K562 (cell line): ENCODE data around the gene SERTAD3. TPM values are rescaled to one million over a fixed set of nuclear protein-coding genes. Genes with fewer than 3 reads are reported as not detected.
A peak's percentile ranks its signal among the peaks of the same experiment; 100 is the strongest.

Experiments
- ATAC-seq: fragments of 200-7000 bp; cut with Tn5 transposase; 3 replicates; pipeline ENCODE4 v1.9.1; 2020; ENCODE audit warnings: moderate library complexity
- BruUV-seq: library from RNA; stranded (reverse); fragments of 400-500 nt; replicated peaks from 2 replicates; lab custom pipeline; 2021; lab: Mats Ljungman, UMichigan
- CTCF ChIA-PET: fragments of 300-600 bp; formaldehyde crosslinking; extraction: SDS; loops from one replicate; lab custom pipeline; 2021; ENCODE audit warnings: low intra/inter-chr PET ratio; lab: Yijun Ruan, JAX
- POLR2A ChIA-PET: fragments of 300-600, 350-650 bp; sonication (Branson Sonifier 250); formaldehyde crosslinking; extraction: SDS; loops from one replicate; lab custom pipeline; 2021; ENCODE audit warnings: antibody characterized with exemption, inconsistent platforms; lab: Yijun Ruan, JAX
- DNase-seq, 4 experiments: peaks; one replicate each; pipeline versions ENCODE4 v3.0.0 to v3.0.0-alpha.2; 2011 to 2018; ENCODE audit warnings: low spot score in 3 of 4, mixed read lengths in 3 of 4; ENCODE audit errors: extremely low read depth in 1 of 4
- FAIRE-seq: peaks from 2 replicates; lab custom pipeline; 2011; peaks lifted over from hg19 to GRCh38; lab: Jason Lieb, UNC
- H2AFZ ChIP-seq: 2 replicates; pipeline ENCODE4 v1.6.0; 2011; ENCODE audit warnings: low read depth, low read length, control low read depth, inconsistent platforms
- H3K27ac ChIP-seq: fragments of 200-600 bp; 3 replicates; pipeline ENCODE4 v1.8.0; 2011; ENCODE audit warnings: low read depth, mild to moderate bottlenecking, control low read depth, inconsistent platforms, low read length, moderate library complexity, mixed read lengths; ENCODE audit errors: extremely low read depth
- H3K27me3 ChIP-seq, 2 experiments: fragments of 300-600 bp in 1 of 2; 2 replicates in 1 of 2; 3 replicates in 1 of 2; pipeline versions ENCODE4 v1.6.0 to v1.8.0; 2011; ENCODE audit warnings: inconsistent platforms in 2 of 2, low read length in 2 of 2, mild to moderate bottlenecking in 1 of 2, mixed read lengths in 1 of 2, moderate library complexity in 1 of 2; ENCODE audit not compliant: control insufficient read depth in 2 of 2, insufficient read depth in 2 of 2
- H3K36me3 ChIP-seq: fragments of 300-600 bp; 3 replicates; pipeline ENCODE4 v1.8.0; 2011; ENCODE audit warnings: mild to moderate bottlenecking, low read length, inconsistent platforms; ENCODE audit not compliant: control insufficient read depth, insufficient read depth
- H3K4me1 ChIP-seq, 2 experiments: fragments of 200-600 bp in 1 of 2; replicated peaks in 1 of 2; 2 replicates in 1 of 2; 3 replicates in 1 of 2; pipeline versions ENCODE4 v1.5.1 to v1.8.0; 2011; ENCODE audit warnings: inconsistent platforms in 2 of 2, low read length in 2 of 2, mild to moderate bottlenecking in 1 of 2, mixed read lengths in 1 of 2, moderate library complexity in 1 of 2; ENCODE audit not compliant: control insufficient read depth in 2 of 2, insufficient read depth in 2 of 2
- H3K4me2 ChIP-seq: 2 replicates; pipeline ENCODE4 v1.6.1; 2011; ENCODE audit warnings: low read length, control low read depth, inconsistent platforms, mixed read lengths; ENCODE audit not compliant: insufficient read depth
- H3K4me3 ChIP-seq: fragments of 200-600 bp; sonication (generic), shearing (Covaris generic); 2 replicates; pipeline ENCODE4 v1.5.1; 2016; ENCODE audit warnings: control low read depth, inconsistent platforms
- H3K79me2 ChIP-seq: fragments of 200-600 bp; 3 replicates; pipeline ENCODE4 v1.8.0; 2011; ENCODE audit warnings: low read length, inconsistent platforms; ENCODE audit not compliant: control insufficient read depth, insufficient read depth
- H3K9ac ChIP-seq, 2 experiments: 2 replicates each; pipeline versions ENCODE4 v1.6.0 to v1.6.1; 2011; ENCODE audit warnings: low read depth in 2 of 2, low read length in 2 of 2, control low read depth in 1 of 2, inconsistent platforms in 1 of 2, mild to moderate bottlenecking in 1 of 2, mixed read lengths in 1 of 2; ENCODE audit not compliant: insufficient read depth in 1 of 2
- H3K9me1 ChIP-seq: one replicate; pipeline ENCODE4 v1.6.0; 2011; ENCODE audit warnings: inconsistent platforms, mild to moderate bottlenecking, low read length, moderate library complexity; ENCODE audit not compliant: control insufficient read depth, insufficient read depth
- H3K9me3 ChIP-seq: replicated peaks from 2 replicates; pipeline ENCODE4 v1.5.1; 2011; ENCODE audit warnings: low read depth, low read length, inconsistent platforms; ENCODE audit not compliant: control insufficient read depth, insufficient read depth
- H4K20me1 ChIP-seq: replicated peaks from 2 replicates; pipeline ENCODE4 v1.6.1; 2011; ENCODE audit warnings: low read length, inconsistent platforms, mixed read lengths; ENCODE audit not compliant: control insufficient read depth, insufficient read depth
- HMGN3 ChIP-seq: IDR thresholded peaks from 2 replicates; pipeline ENCODE4 v1.6.1; 2011; ENCODE audit warnings: borderline replicate concordance, low read depth, mild to moderate bottlenecking, mixed read lengths, low read length; ENCODE audit not compliant: insufficient read length; ENCODE audit errors: extremely low read depth
- WGBS: fragments of 100-300 bp; shearing (Covaris generic); methylation state at CpG from one replicate; pipeline ENCODE4 v1.1.6; 2016; ENCODE audit warnings: low coverage, mixed read lengths; ENCODE audit not compliant: insufficient coverage; ENCODE audit errors: missing lambda C conversion rate; 5-methylcytosine and 5-hydroxymethylcytosine counted together
- in situ Hi-C: fragments of 300-500 bp; cut with MboI; formaldehyde crosslinking; loops from 4 replicates; pipeline ENCODE4 v1.15.0; 2018; ENCODE audit warnings: inconsistent platforms, mixed read lengths
- intact Hi-C: fragments of 100-400 bp; cut with micrococcal nuclease; formaldehyde crosslinking; loops from 2 replicates; pipeline ENCODE4 v1.14.2; 2022
- polyA plus RNA-seq, 8 experiments: library from polyadenylated mRNA; depleted of rRNA in 4 of 8; stranded (reverse) in 5 of 8; unstranded in 3 of 8; fragments of >200 nt; fragmentation: Nextera tagmentation in 2 of 8; fragmentation: Illumina TruSeq in 1 of 8; extraction: Ambion mirVana in 2 of 8; extraction: Trizol in 1 of 8; gene quantifications; 2 replicates each; pipeline versions ENCODE4 v1.2.1 to v1.2.3, GENCODE V29; 2011 to 2014; ENCODE audit warnings: inconsistent platforms in 1 of 8, missing spikeins in 1 of 8
- total RNA-seq, 7 experiments: library from RNA; depleted of rRNA in 6 of 7; stranded (reverse); fragments of >200 nt in 6 of 7; fragmentation: Illumina TruSeq in 2 of 7; extraction: Trizol in 2 of 7; gene quantifications; 2 replicates each; pipeline versions ENCODE4 v1.2.1 to v1.2.3, GENCODE V29; 2011 to 2021; ENCODE audit warnings: low replicate concordance in 1 of 7
- TF ChIP-seq, protein P1 (sequence below): fragments of 450-650 bp; IDR thresholded peaks from 2 replicates; pipeline ENCODE4 v1.7.0; 2016; ENCODE audit warnings: borderline replicate concordance

SERTAD3 gene
- total and polyA plus RNA-seq, 9 of the 15 experiments (the other 6 are each of a cell fraction or from before 2014, with no cell fraction given), result 5.4 to 28.9 (median 17.5) TPM

DNA sequence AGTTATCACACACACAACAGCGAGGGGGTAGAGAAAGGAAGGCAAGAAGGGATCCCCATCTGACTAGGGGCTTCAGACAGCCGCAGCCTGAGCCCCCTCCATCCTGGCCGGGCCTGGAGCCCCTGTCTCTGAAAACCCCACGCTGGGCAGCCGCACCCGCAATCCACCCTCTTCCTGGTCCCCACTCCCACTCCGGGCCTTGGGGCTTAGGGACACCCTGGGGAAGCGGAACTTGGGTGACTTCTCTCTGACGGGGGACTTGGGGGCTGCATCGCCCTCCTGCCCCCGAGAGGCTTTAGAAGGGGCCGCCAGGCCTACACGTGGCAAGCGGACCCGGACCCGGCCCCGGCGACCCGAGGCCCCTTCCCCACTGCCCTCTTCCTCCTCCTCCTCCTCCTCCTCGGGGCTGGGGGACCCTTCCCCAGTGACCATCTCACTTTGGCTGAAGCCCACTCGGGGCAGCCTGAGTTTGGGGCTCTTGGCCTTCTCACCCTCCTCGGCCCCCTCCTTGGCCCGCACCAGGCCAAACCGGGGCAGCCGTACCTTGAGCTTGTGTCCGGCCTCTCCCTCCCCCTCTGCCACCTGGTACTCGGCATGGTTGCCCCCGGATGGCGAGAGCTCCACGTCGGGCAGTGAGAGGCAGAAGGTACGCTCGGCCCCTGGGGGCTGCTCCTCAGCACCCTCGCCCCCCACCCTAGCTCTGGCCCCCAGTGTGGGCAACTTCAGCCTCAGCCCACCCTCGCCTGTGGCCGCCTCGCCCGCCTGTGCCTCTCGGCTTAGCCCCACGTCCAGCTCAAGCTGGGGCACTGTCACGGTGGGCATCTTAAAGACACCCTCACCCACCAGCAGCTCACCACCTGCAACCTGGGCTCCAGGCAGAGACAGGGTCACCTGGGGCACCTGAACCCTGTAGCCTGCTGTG, 50.0 kb downstream of the SERTAD3 start:
- TF ChIP-seq, protein P1, sequence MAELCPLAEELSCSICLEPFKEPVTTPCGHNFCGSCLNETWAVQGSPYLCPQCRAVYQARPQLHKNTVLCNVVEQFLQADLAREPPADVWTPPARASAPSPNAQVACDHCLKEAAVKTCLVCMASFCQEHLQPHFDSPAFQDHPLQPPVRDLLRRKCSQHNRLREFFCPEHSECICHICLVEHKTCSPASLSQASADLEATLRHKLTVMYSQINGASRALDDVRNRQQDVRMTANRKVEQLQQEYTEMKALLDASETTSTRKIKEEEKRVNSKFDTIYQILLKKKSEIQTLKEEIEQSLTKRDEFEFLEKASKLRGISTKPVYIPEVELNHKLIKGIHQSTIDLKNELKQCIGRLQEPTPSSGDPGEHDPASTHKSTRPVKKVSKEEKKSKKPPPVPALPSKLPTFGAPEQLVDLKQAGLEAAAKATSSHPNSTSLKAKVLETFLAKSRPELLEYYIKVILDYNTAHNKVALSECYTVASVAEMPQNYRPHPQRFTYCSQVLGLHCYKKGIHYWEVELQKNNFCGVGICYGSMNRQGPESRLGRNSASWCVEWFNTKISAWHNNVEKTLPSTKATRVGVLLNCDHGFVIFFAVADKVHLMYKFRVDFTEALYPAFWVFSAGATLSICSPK, result no peak
- TF ChIP-seq HMGN3, result peak; percentile 6
- ChIA-PET CTCF (no interaction called here), POLR2A (interaction anchor here (0.6 to 1.4 kb wide), 6 partner anchors 15 to 993 kb away, joined by 3 to 5 read pairs (median 4); partner anchors contain the start of gene PRX)
- no TSS peak for BruUV-seq
- Histone ChIP-seq H3K36me3 (no peaks in the 10 kb centered on the region), H3K9ac (peak overlapping the region in 1 of 2 experiments; percentile 9; a peak in 2 of 4 replicates), H3K27me3 (peaks cover 18 to 34% of the 10 kb centered on the region in 2 experiments), H3K4me3 (no peak overlapping the region), H4K20me1 (0 out of 2 replicates have a peak, but pooled peaks cover 2% of the 10 kb centered on the region), H3K27ac (no peak overlapping the region), H3K4me2 (no peak overlapping the region), H3K9me3 (no peaks in the 10 kb centered on the region), H2AFZ (no peak overlapping the region), H3K79me2 (no peaks in the 10 kb centered on the region), H3K4me1 (peaks cover 13 to 59% of the 10 kb centered on the region in 2 experiments), H3K9me1 (no peaks in the 10 kb centered on the region)
- no peak for FAIRE-seq
- intact Hi-C loops, result no loop called here
- no peak for DNase-seq
- in situ Hi-C loops, result no loop called here
- 58% methylated on average over 23 of the region's 41 CpGs for WGBS
- no peak for ATAC-seq
